HK-2 (cell line): ENCODE measurements around the gene TRIM58.

Experiments
- DNase-seq: peaks from one replicate; pipeline ENCODE4 v3.0.0-alpha.2; 2018; ENCODE audit not compliant: unreplicated experiment

The TRIM58 gene, protein sequence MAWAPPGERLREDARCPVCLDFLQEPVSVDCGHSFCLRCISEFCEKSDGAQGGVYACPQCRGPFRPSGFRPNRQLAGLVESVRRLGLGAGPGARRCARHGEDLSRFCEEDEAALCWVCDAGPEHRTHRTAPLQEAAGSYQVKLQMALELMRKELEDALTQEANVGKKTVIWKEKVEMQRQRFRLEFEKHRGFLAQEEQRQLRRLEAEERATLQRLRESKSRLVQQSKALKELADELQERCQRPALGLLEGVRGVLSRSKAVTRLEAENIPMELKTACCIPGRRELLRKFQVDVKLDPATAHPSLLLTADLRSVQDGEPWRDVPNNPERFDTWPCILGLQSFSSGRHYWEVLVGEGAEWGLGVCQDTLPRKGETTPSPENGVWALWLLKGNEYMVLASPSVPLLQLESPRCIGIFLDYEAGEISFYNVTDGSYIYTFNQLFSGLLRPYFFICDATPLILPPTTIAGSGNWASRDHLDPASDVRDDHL

DNA sequence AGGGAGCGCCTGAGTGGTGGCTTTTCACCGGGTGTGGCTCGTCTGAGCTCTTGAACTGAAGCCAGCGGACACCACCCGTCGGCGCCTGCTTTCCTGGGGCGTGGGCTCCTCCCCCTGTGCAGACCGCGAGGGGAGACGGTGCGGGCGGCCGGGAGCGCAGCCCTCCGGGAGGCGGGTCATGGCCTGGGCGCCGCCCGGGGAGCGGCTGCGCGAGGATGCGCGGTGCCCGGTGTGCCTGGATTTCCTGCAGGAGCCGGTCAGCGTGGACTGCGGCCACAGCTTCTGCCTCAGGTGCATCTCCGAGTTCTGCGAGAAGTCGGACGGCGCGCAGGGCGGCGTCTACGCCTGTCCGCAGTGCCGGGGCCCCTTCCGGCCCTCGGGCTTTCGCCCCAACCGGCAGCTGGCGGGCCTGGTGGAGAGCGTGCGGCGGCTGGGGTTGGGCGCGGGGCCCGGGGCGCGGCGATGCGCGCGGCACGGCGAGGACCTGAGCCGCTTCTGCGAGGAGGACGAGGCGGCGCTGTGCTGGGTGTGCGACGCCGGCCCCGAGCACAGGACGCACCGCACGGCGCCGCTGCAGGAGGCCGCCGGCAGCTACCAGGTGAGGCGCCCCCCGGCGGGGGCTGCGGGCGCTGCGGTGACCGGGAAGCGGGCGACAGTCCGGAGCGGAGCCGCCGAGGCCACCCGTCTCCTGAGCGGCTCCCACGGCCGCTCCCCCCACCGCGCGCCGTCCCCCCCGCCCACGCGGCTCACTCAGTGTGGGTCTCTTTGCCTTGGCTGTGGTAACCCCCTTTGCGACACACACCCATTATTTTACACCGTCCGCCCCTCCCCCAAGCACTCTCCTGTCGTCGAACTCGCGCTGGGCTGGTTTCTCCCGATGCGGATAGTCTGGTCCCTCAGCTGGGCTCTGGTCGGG is at the start of gene TRIM58:
Gene TRIM58, plus strand, starts transcription at position 119 of the 916 bp plus-strand sequence. Its CDS starts 60 bp downstream, at position 179.
- no peak for DNase-seq

DNA sequence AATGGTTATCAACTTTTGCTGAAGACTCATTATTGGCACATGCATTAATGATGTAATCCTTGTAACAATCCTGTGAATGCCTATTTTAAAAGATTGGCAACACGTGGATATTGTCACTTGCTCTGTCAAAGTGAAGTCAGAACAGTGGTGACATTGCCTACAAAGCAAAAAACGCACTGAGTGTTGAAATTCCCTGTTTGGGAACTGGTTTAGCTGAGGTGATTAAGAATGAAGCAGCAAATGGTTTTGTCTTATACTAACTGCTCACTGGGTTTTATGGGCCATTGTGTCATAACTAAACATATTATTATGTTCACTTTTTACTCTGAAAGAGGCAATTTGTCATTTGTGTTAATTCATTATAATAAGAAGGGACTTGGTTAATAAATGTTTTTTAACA is 44.4 kb upstream of the TRIM58 start:
- no peak for DNase-seq

DNA sequence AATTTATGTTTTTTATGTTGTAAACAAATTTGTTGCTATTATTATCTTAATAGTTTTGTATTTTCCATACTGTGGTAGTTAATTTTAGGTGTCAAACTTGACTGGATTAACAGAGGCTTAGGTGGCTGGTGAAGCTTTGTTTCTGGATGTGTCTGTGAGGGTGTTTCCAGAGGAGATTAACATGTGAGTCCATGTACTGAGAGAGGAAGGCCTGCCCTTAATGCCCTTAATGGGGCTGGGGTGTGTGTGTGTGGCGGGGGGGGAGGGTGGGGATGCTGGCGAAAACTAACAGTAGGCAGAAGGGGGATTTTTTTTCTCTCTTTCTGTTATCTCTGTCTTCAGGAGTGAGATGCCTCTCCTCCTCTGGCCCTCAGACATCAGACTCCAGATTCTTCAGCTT is 34.9 kb upstream of the TRIM58 start:
- no peak for DNase-seq

DNA sequence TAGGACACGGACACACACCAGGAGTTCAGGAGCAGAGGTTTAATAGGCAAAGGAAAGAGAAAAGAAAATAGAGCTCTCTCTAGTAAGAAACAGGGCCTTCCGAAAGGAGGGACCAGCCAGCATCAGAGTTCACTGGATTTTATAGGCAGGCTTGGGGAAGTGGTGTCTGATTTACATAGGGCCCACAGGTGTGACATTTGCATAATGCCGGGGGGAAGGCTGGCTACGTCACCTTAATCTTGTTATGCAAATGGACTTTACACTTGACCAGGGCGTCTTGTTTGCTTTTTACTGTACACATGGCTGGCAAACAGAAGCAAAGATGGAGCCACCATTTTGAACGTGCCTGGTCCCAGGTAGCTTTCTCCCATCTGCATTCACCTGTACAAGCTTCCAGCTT is 33.0 kb upstream of the TRIM58 start, which contains the start of gene OR14A16:
Gene OR14A16, minus strand, starts transcription at position 97 of the 400 bp plus-strand sequence. CDS start 8,390 bp downstream, outside the sequence.
- DNase-seq: no peak

DNA sequence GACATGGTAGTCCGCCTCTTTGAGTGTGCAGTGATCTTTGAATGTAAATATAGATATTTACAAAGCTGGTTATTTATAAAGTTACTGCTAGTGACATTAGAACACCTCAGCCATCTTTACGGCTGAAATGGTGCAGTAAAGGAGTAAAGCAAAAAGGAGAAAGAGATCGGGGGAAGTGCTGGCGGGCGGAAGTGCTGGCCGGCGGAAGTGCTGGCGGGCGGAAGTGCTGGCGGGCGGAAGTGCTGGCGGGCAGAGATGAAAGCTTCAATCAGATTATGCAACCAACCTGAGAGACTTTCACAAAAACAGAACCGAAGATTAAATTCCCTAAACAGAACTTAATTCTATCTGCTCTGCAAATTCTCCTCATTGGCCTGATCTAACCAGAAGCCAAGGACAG is 31.6 kb upstream of the TRIM58 start:
- no peak for DNase-seq

DNA sequence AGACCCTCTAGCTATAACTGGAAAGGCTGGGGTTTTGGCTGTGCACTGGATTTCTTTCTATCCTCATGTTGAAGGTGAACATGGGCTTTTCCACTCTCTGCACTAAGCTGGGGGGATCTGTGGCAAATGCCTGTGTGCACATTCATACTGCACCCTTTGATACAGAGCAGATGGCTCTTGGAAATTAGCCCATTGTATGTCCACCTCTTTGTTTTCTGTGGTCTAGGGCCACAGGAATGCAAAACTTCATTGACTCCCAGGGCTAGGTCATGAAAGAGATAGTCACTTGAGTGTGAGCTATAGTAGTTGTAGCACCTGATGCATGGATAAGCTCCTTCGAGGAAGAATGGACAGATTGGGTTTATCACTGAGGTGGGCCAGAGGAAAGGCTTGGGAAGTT is 27.3 kb upstream of the TRIM58 start:
- no peak for DNase-seq

DNA sequence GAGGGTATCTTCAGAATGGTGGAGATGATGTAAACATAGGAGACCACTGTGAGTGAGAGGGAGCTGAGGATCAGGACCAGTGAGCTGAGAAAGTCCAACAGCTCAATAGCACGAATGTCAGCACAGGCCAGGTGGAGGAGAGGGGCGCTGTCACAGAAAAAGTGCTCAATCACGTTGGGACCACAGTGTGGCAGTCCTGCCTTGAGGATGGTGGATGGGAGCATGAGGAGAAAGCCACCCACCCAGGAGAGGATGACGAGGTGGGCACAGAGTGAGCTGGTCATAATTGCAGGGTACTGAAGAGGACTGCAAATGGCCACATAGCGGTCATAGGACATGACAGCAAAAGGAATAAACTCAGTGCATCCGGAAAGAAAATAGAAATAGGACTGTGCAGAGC is 23.4 kb upstream of the TRIM58 start:
- DNase-seq: no peak

DNA sequence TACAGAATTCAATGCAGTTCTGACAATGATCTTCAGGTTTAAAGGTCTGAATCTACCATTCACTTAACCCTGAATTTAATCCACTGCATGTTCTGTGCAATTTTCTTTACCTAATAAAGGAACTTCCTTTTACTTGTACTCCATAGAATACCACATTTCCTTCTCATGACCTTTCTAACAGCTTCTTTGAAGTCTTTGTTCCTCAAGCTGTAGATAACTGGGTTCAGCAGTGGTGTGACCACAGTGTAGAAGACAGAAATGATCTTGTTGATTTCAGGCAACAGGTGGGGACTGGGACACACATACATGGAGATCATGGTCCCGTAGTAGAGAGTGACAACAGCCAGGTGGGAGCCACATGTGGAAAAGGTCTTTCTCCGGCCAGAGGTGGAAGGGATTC is 16.2 kb upstream of the TRIM58 start:
- no peak for DNase-seq

DNA sequence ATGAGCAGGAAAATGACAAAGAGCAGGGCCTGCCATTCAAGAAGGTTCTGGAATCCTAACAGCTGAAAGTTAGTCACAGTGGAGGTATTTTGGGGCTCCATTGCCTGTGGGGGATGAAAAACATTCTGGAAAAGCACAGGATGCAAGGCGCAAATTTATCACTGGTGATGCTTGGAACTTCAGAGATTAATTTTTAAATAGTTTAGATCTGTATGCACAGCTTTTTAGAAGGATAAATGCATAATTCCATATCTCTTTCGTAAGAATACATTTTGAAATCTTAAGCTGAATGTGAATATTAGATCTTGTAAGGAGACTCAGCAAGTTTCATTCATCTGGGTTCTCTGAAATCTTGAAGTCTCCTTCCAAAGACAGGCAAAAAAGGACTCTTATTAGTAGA is 15.2 kb upstream of the TRIM58 start, which contains the start of gene OR11L1:
Gene OR11L1, minus strand, starts transcription at position 101 of the 400 bp plus-strand sequence. Its CDS starts 0 bp downstream, at position 101.
- no peak for DNase-seq

DNA sequence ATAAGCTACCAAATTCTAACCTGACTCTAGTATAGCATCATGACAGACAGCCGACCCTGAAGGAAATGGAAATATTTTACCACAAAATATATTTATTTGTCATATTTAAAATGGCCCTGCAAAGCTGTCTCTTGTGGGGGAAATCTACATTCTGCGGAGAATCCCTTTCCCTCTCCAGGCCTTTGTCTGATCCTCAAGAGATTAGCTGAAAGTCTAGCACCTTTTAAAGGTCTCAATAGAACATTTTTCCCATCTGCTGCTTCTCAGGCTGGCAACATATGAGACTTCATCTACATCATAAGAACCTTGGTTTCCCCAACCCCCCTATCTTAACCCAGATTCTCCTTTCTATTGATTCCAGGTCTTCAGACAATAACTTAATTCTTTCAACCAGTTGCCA is 13.6 kb upstream of the TRIM58 start:
- DNase-seq: no peak

DNA sequence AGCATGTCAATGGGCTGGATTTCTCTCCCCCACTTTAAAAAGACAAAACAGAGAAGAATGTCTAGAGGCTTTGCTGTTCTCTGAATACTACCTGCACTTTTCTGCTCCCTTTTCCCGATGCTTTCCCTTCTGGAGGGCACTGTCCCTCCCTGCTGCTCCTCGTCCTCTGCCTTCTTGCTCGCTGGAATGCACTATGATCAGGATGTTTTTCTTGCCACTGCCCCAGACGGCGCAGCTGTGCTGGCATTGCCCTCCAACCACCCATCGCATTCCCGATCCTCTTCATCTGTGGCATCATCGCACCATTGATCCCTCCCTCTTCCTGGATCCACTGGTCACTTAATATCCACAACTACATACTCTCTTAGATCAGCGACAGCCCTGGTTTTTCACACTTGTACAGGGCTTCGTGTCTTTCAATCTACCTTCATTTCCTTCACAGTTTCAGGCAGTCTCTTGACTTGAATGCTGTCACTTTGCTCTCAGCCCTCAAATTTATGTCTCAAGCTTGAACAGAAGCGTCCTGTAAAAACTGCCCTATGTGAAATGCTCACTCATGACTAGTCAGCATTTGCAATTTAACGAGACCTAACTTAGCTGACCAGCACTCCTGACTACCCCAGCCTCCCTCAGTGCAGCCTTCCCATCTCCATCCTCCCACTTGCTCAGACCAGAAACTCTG is 11.8 kb upstream of the TRIM58 start:
- DNase-seq: no peak

DNA sequence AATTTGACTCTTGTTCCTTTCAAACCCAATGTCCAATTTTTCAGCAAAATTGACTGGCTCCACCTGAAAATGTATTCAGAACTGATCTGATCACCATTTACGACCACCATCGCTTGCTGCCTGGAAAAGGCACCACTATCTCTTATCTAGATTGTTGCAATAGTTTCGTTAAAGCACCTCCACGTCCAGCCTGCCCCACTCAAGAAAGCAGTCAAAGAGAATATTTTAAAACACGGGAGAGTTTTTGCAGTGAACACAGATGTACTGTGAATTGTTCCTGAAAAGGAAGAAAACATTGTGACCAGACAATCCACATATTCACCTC is 11.3 kb upstream of the TRIM58 start:
- no peak for DNase-seq

DNA sequence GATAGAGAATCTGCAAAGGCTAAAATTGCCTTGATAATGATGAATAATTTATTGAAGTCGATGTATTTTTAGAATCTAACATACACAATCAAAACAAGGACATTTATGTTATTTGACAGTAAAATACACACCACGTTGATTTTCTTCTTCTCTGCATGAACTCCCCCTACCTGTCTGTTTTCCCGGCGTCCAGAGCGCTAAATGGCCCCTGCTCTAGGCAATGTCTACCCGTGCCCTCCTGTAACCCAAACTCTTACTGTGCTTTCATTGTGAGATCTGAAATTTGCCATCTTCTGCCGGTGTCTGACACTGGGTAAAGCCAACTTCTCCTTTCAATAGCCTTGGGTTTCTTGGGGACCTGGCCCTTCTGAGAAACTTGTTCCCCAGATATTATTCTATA is 8.6 kb upstream of the TRIM58 start:
- DNase-seq: no peak

DNA sequence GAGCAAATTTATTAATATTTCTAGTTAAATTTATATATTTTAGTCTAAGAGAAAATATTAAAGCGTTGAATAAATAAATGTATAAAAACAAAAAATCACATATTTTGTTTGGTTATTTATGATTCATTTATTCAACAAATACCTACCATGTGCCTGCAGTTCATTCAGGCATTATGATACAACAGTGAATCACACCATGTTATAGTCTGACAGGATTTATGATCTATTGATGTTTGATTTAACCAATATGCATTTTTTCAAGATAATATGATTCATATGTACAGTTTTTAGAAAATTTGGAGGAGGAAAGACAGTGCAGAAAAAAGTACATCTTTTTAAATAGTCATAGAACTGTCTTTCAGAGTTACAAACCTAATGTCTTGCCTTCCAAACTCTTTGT is 7.4 kb upstream of the TRIM58 start:
- DNase-seq: no peak

DNA sequence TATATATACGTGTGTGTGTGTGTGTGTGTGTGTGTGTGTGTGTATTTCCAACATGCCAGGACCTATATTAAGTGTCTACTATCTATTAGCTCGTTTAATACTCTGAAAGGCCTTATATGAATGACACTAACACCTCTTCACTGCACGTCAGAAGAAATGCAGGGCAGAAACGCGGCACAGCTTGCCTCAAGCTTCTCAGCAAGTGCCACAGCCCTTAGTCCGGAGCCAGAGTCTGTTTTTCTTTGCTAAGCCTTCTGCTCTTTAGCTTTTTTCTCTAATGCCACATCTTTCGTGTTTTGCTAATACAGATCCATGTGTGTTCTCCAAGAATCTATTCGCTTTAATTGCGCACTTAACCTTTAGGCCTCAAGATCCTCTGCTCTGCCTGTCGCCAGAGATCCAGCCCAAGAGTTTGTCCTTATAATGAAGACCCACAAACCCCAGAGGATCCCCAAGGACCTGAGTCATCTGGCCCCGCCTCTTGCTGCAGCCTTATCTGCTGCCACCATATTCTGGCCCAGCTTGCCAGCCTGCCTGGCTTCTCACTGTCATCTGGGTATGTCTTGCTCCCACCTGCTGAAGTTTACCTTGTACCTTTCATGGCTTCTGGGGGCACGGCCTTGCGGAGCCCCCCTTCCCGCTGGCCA is 2.0 kb upstream of the TRIM58 start:
- no peak for DNase-seq

DNA sequence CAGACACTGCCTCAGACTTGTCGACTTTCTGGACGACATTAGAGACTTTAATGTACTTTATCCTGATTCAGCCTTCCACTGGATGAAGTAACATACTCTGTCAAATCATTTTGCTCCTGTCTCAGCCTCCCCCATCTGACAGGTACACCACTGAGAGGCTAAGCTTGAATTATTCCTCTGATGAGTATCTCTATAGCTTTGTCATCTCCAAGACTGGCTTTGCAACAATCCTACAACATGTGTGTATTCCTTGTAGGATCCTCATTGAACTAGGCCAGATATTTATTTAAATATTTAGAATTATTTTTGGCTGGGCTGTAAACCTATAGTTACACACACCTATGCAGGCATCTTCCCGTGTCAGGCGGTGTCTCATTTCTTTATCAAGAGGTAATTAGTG is 1.1 kb upstream of the TRIM58 start:
- DNase-seq: no peak

DNA sequence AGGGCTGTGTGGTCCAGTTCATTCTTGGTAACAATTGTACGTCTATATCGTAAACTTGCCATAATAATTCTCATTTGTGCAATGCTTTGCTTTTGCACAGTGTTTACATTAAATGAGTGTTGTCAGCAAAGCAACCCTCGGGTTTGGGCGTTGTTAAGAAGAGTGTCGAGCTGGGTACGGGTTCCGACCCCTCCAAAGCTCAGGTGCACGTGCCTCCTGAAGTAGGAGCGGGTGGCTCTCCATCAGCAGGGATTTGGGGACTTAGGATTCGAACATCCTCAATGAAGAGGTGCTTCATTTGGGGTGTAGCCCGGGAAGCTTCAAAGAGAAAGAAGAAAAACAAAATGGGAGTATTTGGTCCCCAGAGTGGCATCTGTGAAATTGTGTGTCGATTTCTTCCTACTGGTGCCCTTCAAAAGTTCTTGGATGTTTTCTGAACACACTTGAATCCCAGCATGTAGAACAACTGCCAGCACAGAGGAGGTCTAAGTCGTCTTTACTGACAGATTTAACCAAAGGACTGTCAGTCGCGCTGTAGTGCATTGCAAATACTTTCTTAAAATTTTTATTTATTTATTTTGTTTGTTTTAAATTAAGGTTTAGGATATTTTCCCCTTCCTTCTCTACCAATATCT is 1.1 kb downstream of the TRIM58 start:
- no peak for DNase-seq

DNA sequence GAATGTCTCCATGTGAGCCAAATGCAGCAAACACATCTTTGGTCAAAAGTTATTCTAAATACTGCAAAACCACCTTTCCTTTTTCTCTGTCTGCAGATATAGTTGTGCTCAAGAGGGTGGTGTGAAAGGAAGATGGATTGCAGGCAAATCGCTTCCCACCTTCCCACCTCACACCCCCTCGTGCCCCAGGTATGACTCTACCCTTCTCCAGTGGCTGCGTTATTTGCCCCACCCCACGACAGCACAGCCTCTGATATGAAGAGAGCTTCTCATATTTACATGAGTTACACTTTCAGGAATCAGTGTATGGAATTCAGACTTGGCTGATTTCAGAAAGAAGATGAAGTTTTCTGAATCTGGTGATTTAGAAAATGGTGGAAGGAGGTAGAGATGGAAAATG is 5.8 kb downstream of the TRIM58 start:
- no peak for DNase-seq

DNA sequence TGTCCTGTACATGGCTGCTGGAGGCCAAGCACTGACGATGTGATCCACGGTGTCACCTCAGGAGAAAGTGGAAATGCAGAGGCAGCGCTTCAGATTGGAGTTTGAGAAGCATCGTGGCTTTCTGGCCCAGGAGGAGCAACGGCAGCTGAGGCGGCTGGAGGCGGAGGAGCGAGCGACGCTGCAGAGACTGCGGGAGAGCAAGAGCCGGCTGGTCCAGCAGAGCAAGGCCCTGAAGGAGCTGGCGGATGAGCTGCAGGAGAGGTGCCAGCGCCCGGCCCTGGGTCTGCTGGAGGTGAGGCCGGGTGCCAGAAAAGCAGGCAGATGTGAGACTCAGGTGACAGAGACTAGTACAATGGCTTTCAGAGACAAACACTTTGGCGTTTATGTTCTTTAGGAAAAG is 7.7 kb downstream of the TRIM58 start:
- no peak for DNase-seq

DNA sequence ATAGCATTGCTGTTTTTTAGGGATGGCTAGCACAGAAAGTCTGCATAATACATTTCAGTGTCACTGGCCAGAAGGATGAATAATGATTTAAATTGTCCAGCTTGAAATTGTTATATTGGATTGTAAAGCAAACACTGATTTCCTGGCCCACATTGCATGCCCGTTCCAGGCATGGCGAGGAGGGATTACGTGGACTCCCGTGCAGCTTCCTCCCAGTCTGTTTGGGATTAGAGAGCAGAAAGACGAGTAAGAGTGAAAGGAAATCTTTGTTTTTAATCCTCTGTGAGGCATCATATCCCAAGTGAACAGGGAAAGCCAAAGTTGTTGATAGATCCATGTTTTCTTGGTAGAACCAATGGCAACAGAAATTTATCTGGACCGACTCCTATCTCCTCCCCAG is 8.4 kb downstream of the TRIM58 start:
- no peak for DNase-seq

DNA sequence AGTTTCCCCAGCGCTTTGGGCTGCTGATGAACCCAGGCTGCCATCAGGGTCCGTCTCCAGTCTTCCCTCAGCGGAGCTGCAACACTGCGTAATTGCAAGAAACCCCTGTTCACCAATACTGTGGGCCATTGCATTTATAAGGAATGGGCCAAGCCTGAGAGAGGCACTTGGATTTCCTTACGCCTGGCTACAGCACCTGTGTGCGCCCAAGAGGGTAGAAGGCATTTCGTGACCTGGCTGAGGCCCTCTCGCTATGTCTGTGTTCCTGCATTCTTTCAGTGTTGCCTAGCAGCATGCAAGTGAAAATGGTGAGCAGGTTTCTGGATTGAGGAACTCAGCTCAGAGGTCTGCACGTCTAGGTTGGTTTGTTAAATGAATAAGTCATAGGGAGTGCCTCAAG is 26.4 kb downstream of the TRIM58 start:
- DNase-seq: no peak
